ENCODE measurements around the gene CCDC192. TPM values are rescaled to one million over a fixed set of nuclear protein-coding genes. Genes with fewer than 3 reads are reported as not detected.
"Not testable (repeated sequence)": the region's sequence is repeated elsewhere in the genome, so short reads cannot be mapped to it uniquely, and the experiment has no call there.

Gene CCDC192
- polyA plus RNA-seq, 3 donors, result 0.55 to 1.1 (median 0.95) TPM

DNA sequence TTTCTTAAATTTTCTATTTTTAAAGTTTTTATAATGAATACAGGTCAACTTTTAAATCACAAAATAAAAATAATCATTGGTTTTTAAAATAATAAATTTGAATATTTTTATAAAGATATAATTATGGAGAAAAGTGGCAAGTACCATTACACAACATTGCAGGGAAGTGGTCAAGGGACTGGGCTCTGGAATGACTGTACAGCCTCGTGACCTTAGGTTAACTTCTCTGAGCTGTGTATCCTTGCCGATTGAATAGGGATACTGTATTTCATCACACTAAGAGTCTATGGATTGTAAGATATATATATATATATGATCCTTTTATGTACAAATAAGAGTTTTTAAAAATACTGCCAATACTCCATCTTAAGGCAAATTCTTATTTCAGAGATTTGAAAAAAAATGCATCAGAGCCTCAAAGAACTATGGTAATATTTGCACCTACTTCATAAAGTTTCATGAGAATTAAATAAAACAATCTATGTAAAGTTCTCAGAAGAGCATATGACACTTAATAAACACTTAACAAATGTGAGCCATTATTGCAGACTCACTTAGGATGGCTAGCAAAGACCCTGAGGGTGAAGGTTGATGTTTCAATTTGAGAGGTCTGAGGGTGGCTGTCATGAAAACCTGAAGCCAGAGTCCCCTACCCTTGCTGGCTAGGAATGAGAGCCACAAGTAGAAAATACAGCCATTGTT lies 136.5 kb downstream of the CCDC192 start:
- no peak for DNase-seq (ENCODE audit: low read depth in 3 of 3, low spot score in 2 of 3)

GRCh38 chr5:127840198-127840524 lies 137.0 kb downstream of the CCDC192 start:
- no peak for DNase-seq (ENCODE audit: low read depth in 3 of 3, low spot score in 2 of 3)

GRCh38 chr5:127840809-127841208 lies 137.6 kb downstream of the CCDC192 start:
- DNase-seq (ENCODE audit: low read depth in 3 of 3, low spot score in 2 of 3), result no peak

GRCh38 chr5:127844581-127845021 lies 141.4 kb downstream of the CCDC192 start:
- DNase-seq (ENCODE audit: low read depth in 3 of 3, low spot score in 2 of 3), result no peak

- DNase-seq (ENCODE audit: low read depth in 3 of 3, low spot score in 2 of 3), result no peak
Observed at GRCh38 chr5:127846884-127847283, 143.7 kb downstream of the CCDC192 start.

DNA sequence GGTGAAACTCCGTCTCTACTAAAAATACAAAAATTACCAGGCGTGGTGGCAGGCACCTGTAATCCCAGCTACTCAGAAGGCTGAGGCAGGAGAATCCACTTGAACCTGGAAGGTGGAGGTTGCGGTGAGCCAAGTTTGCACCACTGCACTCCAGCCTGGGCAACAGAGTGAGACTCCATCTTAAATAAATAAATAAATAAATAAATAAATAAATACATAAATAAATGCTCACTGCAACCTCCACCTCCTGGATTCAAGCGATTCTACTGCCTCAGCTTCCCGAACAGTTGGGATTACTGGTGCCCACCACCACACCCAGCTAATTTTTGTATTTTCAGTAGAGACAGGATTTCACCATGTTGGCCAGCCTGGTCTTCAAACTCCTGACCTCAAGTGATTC lies 144.4 kb downstream of the CCDC192 start:
- not testable (repeated sequence) for DNase-seq (ENCODE audit: low read depth in 3 of 3, low spot score in 2 of 3)

DNA sequence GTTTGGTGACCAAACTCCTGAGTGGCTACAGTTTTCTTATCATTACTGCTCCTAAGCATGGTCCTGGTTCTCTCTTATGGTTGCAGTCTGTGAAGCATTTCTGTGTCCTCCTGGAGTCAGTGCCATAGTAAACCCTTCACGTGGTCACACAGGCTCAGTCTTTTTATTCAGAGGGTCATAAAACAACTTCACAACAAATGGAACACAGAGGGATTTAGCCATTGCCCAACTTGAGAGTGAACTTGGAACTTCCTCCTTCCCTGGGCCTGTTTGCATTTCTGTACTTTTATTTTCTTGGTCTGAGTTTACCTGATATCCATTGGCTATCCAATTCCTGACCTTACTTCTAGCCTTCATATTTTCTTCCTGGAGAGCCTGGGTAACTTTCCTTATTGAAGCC lies 144.9 kb downstream of the CCDC192 start:
- DNase-seq (ENCODE audit: low read depth in 3 of 3, low spot score in 2 of 3), result no peak

DNA sequence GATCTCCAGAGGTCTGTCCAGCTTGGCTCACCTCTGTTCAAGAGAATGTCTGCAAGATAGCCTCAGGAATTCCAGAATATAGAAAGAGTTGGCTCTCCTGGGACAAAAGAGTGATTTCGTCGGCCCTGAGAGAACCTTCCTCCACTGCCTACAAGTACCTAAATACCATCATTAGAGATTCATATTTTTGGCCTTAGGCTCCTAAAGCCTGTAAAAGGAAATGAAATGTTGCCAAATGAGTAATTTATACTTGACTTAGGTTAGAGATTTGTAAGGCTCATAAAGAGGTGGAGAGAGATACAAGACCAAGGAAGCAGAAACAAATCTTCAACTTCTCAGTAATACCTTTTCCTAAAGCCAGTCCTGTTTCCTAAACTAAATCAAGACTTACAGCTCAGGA lies 146.2 kb downstream of the CCDC192 start:
- DNase-seq (ENCODE audit: low read depth in 3 of 3, low spot score in 2 of 3), result no peak

- DNase-seq (ENCODE audit: low read depth in 3 of 3, low spot score in 2 of 3), result no peak
Observed at GRCh38 chr5:127849891-127850290, 146.7 kb downstream of the CCDC192 start.

DNA sequence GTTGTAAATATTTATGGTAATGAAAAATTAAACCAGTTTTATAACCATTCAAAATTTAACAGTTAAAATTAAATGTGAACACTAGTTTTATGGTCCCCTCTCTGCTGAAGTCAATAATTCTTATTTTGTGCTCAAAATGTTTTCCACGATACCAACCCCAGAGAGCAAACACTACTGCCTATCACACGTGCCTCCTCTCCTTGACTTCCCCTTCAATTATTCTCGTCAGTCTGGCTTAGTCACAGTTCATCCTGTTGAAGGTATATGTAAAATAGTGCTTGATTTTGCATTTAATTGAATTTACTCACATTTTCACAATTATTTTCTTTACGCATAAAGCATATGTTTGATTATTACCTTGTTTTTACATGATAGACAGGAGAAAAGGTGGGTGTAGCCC lies 148.8 kb downstream of the CCDC192 start:
- DNase-seq (ENCODE audit: low read depth in 3 of 3, low spot score in 2 of 3), result no peak

- DNase-seq (ENCODE audit: low read depth in 3 of 3, low spot score in 2 of 3), result no peak
Observed at GRCh38 chr5:127854520-127854919, 151.3 kb downstream of the CCDC192 start.

DNA sequence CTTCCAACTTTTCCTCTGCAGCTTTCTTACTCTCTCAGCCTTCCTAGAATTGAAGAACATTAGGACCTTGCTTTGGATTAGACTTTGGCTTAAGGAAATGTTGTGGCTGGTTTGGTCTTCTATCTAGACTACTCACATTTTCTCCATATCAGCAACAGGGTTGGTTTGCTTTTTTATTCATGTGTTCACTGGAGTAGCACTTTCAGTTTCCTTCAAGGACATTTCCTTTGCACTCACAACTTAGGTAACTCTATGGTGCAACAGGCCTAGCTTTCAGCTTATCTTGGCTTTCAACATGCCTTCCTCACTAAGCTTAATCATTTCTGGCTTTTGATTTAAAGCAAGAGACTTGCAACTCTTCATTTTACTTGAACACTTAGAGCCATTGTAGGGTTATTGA lies 153.1 kb downstream of the CCDC192 start:
- no peak for DNase-seq (ENCODE audit: low read depth in 3 of 3, low spot score in 2 of 3)

DNA sequence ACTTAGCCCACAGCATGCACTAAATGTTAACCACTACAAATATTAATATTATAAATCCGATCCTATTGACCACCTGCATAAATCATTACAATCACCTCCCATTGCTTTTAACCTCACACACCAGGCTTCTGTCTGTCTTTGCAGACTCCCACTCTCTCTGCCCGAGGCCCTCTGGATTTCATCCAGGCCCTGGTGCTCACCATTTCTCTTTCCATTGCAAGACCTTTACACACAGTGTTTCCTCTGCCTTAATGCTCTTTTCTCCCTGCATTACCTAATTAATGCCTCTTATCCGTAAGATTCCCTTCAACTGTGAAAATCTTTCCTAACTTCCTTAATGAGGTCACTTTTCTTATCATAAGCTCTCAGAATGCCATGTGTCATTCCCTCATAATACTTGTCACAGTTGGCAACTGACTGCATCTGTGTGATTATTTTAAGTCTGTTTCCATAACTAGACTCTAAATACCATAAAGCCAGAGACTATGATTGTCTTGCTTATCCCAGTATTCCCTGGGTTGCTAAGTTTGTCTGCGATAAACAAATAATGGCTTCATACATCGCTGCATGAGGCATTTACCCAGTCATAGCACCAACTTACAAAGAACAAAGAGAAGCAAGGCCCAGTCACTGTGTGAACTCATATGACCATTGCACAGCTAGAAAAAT lies 155.1 kb downstream of the CCDC192 start:
- no peak for DNase-seq (ENCODE audit: low read depth in 3 of 3, low spot score in 2 of 3)

- no peak for DNase-seq (ENCODE audit: low read depth in 3 of 3, low spot score in 2 of 3)
Observed at GRCh38 chr5:127860291-127860690, 157.1 kb downstream of the CCDC192 start.

- no peak for DNase-seq (ENCODE audit: low read depth in 3 of 3, low spot score in 2 of 3)
Observed at GRCh38 chr5:127863161-127863560, 160.0 kb downstream of the CCDC192 start.

DNA sequence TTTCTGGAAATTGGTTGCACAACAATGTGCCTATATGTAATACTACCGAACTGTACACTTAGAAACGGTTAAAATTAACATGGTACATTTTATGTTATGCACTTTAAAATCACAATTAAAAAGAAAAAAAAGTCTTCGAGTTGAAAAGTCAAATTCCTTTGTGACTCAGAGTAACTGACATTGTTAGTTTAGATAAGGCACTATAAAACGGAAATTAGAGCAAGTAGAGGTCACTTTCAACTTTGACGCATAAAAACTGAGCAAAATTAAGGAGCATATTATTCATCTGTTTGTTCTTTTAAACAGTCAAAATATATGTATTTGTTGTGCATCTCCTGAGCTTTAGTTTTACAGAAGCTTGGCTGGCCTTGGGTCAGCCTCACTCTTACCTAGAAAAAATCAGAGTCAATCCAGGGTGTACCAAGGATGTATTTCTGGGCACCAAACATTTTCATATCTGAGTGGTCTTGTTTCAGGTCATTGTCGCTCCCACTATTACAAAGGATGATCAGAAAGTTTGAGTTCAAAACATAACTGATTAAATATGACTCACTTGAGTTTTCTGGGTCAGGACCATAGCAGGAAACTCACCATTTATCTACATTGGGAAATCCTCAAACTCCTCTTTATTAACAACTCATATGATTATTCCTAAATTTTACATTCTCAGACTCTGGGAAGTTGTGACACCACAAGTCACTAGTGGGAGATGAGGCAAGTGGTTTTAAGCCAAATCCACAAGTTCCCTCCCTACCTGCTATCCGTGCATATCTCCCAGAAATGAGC lies 160.6 kb downstream of the CCDC192 start:
- no peak for DNase-seq (ENCODE audit: low read depth in 3 of 3, low spot score in 2 of 3)

DNA sequence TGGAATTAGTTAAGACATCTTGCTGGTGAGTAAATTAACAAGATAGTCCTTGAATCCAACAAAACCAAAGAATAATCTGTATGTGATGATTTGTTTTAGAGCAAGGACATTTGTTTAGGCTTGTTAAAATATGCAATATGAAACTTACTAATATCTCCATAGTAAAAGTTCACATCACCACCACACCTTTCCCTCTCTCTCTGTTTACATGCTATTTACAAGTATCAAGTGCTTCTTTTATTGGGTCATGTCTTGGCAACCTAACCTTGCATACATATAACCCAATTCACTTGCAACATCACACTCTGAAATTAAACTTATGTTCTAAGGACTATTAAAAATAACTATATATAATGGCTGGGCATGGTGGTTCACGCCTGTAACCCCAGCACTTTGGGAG lies 161.3 kb downstream of the CCDC192 start:
- DNase-seq (ENCODE audit: low read depth in 3 of 3, low spot score in 2 of 3), result no peak

DNA sequence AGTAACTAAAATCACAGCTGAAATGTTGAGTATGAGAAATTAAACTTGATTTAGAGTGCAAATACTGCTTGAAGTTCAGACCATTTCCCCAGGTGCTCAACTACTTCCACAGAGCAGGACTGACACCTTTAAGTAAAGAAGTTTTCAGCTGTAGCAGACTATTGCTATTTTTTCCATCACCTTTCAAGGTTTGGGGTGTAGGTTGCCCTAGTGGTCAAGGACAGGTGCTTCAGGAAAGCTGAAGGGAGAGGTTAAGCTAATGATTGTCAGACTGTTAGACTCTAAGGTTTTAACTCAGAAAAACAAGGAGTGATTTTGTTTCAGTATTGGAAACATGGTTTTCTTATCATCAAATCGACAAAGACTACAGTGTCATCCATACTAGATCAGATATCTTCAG lies 162.1 kb downstream of the CCDC192 start:
- DNase-seq (ENCODE audit: low read depth in 3 of 3, low spot score in 2 of 3), result no peak

DNA sequence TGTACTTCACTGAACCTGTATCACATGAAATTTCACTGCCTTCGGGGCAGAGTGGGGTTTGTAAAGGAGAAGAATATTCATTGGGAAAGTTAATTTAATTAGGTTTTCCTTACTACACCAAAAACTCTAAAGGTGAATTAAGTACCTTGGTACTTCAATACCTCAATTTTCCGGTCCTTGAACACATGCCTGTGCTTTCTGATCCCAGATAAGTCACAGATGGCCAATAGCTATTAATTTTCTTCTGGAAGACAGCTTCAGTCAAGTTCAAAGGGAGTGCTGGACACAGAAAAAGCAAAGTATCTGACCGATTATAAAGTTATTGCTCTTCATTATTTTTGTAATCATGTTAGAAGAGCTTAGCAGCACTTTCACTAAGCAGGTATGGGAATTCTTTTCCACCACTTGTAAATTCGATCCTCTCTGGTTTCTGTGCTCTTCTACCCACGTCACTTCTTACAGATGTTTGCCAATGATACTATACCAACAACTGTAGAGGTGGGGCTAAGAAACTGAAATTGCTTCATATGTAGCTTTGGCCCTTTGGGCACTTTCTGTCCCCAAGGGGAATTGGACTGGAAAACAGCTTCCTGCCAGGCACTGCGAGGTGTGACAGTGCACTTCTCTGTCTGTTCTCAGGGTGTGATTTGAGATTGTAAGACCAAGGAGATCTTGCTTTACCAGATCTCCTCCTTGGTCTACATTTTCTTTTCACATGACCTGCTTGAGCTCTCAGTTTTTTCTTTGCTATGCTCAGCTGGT lies 164.0 kb downstream of the CCDC192 start:
- no peak for DNase-seq (ENCODE audit: low read depth in 3 of 3, low spot score in 2 of 3)

DNA sequence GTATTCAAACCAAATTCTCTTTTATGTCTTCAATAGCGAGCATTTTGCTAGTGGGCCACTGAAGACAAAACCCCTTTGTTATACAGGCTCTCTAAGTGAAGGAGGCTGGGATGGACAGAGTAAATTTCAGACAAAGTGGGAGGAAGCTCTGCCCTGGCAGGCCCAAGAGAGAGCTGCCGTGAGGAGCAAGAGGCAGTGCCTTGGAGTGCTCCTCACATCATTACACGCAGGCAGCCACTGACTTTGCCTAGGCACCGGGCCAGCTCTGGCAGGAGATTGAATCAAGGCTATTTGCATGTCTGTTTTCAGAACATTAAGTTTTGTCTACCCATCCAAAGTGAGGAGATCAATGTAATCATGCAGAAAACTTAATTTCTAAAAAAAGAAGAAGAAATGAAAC lies 167.7 kb downstream of the CCDC192 start:
- DNase-seq (ENCODE audit: low read depth in 3 of 3, low spot score in 2 of 3), result no peak

DNA sequence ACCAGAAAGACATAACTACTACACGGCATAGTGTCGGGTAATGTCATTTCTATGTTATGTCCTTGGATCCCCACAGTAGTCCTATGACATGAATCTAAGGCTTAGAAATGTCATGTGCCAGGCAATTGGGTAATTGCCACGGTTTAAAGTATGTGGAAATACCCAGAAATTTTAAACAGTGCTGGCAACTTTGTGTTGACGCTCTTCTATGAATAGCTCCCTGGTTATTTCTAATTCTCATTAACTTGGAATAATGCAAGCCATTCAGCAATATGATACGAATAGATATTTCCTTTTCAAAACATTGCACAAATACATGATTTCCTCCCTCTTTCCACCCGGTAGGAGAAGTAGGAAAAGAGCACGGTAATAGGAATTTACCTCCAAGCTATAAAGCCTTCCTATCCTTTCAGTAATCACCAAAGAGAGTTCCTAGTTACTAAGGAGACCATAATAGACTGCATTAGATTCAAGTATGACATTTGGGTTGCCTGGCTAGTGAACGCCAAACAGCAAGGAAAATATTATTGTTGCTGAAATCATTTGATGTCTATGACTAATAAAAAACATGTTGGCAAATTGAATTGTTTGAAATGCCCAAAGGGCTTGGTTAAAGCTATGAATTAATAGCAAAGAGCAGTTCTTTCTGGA lies 168.4 kb downstream of the CCDC192 start:
- DNase-seq (ENCODE audit: low read depth in 3 of 3, low spot score in 2 of 3), result no peak

Measured in right renal cortex interstitium (tissue), 3 donors.